H1 (cell line): Measurements from ENCODE around the gene ZCCHC10. TPM values are rescaled to one million over a fixed set of nuclear protein-coding genes. Genes with fewer than 3 reads are reported as not detected.

Experiments used
- CTCF ChIA-PET: fragments of 300-600 bp; sonication (Branson Sonifier 250); formaldehyde crosslinking; loops from one replicate; lab custom pipeline; 2021; ENCODE audit not compliant: partially characterized antibody; lab: Charles Lee
- POLR2A ChIA-PET: fragments of 300-600 bp; sonication (Branson Sonifier 250); formaldehyde crosslinking; loops from one replicate; lab custom pipeline; 2021; ENCODE audit warnings: inconsistent platforms; ENCODE audit not compliant: partially characterized antibody; lab: Charles Lee
- DNase-seq, 2 experiments: peaks; one replicate each; pipeline versions ENCODE4 v3.0.0 to v3.0.0-alpha.2; 2010 to 2022; ENCODE audit warnings: low spot score in 2 of 2, low read depth in 1 of 2, mixed read lengths in 1 of 2
- FAIRE-seq: peaks from 2 replicates; lab custom pipeline; 2011; peaks lifted over from hg19 to GRCh38; lab: Jason Lieb, UNC
- H2AFZ ChIP-seq: 2 replicates; pipeline ENCODE4 v1.8.1; 2012; ENCODE audit warnings: low read length, inconsistent platforms
- H2AK5ac ChIP-seq: 2 replicates; pipeline ENCODE4 v1.6.1; 2013; ENCODE audit warnings: low read depth, low read length
- H2BK120ac ChIP-seq: replicated peaks from 2 replicates; pipeline ENCODE3; 2013; ENCODE audit warnings: low read depth, low read length, inconsistent platforms
- H2BK12ac ChIP-seq: 2 replicates; pipeline ENCODE4 v1.6.1; 2013; ENCODE audit warnings: low read depth, low read length
- H2BK15ac ChIP-seq: 2 replicates; pipeline ENCODE4 v1.6.1; 2013; ENCODE audit warnings: low read length
- H2BK20ac ChIP-seq: 2 replicates; pipeline ENCODE4 v1.6.1; 2013; ENCODE audit warnings: low read length
- H2BK5ac ChIP-seq: 2 replicates; pipeline ENCODE4 v1.6.1; 2013; ENCODE audit warnings: low read depth, low read length
- H3K14ac ChIP-seq: 2 replicates; pipeline ENCODE4 v1.6.1; 2013; ENCODE audit warnings: inconsistent platforms; ENCODE audit not compliant: insufficient read length
- H3K18ac ChIP-seq: 2 replicates; pipeline ENCODE4 v1.6.1; 2013; ENCODE audit warnings: low read length; ENCODE audit errors: extremely low read depth
- H3K23ac ChIP-seq: 2 replicates; pipeline ENCODE4 v1.6.1; 2013; ENCODE audit warnings: inconsistent platforms; ENCODE audit not compliant: insufficient read length
- H3K23me2 ChIP-seq: 2 replicates; pipeline ENCODE4 v1.6.1; 2013; ENCODE audit warnings: low read depth, low read length
- H3K27ac ChIP-seq: 2 replicates; pipeline ENCODE4 v1.6.1; 2011; ENCODE audit warnings: low read depth, low read length, inconsistent platforms
- H3K27me3 ChIP-seq, 4 experiments: replicated peaks in 1 of 4; 1 replicate in 1 of 4; 2 replicates in 3 of 4; pipeline versions ENCODE4 v1.6.1 to v1.8.1; 2011 to 2013; ENCODE audit warnings: low read length in 3 of 4, mild to moderate bottlenecking in 3 of 4, inconsistent platforms in 2 of 4, mixed read lengths in 2 of 4, moderate library complexity in 1 of 4; ENCODE audit not compliant: control insufficient read depth in 3 of 4, insufficient read depth in 3 of 4; ENCODE audit errors: extremely low read depth in 1 of 4
- H3K36me3 ChIP-seq, 4 experiments: 2 replicates each; pipeline versions ENCODE4 v1.6.1 to v1.8.1; 2011 to 2013; ENCODE audit warnings: mild to moderate bottlenecking in 4 of 4, low read length in 3 of 4, moderate library complexity in 2 of 4, control low read depth in 1 of 4, inconsistent platforms in 1 of 4; ENCODE audit not compliant: insufficient read depth in 4 of 4, control insufficient read depth in 2 of 4
- H3K4ac ChIP-seq: replicated peaks from 2 replicates; pipeline ENCODE3; 2013; ENCODE audit warnings: low read length, low read depth, mixed read lengths, inconsistent platforms; ENCODE audit not compliant: insufficient read length
- H3K4me1 ChIP-seq, 4 experiments: replicated peaks in 1 of 4; 1 replicate in 1 of 4; 2 replicates in 3 of 4; pipeline versions ENCODE4 v1.6.1 to v1.8.1; 2011 to 2013; ENCODE audit warnings: low read length in 3 of 4, inconsistent platforms in 2 of 4, mixed read lengths in 1 of 4; ENCODE audit not compliant: insufficient read depth in 4 of 4, control insufficient read depth in 3 of 4
- H3K4me2 ChIP-seq, 2 experiments: 2 replicates each; pipeline versions ENCODE4 v1.6.1 to v1.8.1; 2011 to 2013; ENCODE audit warnings: low read depth in 2 of 2, low read length in 2 of 2, control low read depth in 1 of 2, inconsistent platforms in 1 of 2, mild to moderate bottlenecking in 1 of 2; ENCODE audit not compliant: insufficient read depth in 1 of 2
- H3K4me3 ChIP-seq, 4 experiments: fragments of 200-600, 300-600 bp in 1 of 4; sonication (generic), shearing (Covaris generic), sonication (Bioruptor Twin) in 1 of 4; 2 replicates each; pipeline versions ENCODE4 v1.5.1 to v1.8.1; 2011 to 2016; ENCODE audit warnings: low read length in 4 of 4, low read depth in 3 of 4, control low read depth in 2 of 4, inconsistent platforms in 2 of 4, mild to moderate bottlenecking in 2 of 4, mixed read lengths in 1 of 4, moderate library complexity in 1 of 4; ENCODE audit not compliant: insufficient read depth in 2 of 4; ENCODE audit errors: extremely low read depth in 1 of 4
- H3K56ac ChIP-seq: replicated peaks from 2 replicates; pipeline ENCODE3; 2013; ENCODE audit warnings: low read depth, mild to moderate bottlenecking, mixed read lengths, low read length, inconsistent platforms; ENCODE audit not compliant: insufficient read length
- H3K79me1 ChIP-seq: 2 replicates; pipeline ENCODE4 v1.6.1; 2013; ENCODE audit warnings: low read depth, low read length, control low read depth
- H3K79me2 ChIP-seq, 2 experiments: 2 replicates each; pipeline versions ENCODE4 v1.6.1 to v1.8.1; 2012 to 2013; ENCODE audit warnings: low read length in 2 of 2, mild to moderate bottlenecking in 2 of 2, inconsistent platforms in 1 of 2; ENCODE audit not compliant: insufficient read depth in 2 of 2, control insufficient read depth in 1 of 2
- H3K9ac ChIP-seq, 4 experiments: replicated peaks in 1 of 4; 1 replicate in 1 of 4; 2 replicates in 3 of 4; pipeline versions ENCODE4 v1.6.1 to v1.8.1; 2011 to 2013; ENCODE audit warnings: low read depth in 3 of 4, low read length in 3 of 4, control low read depth in 2 of 4, mild to moderate bottlenecking in 2 of 4, moderate library complexity in 2 of 4, inconsistent platforms in 1 of 4; ENCODE audit errors: extremely low read depth in 1 of 4
- H3K9me3 ChIP-seq, 2 experiments: 2 replicates each; pipeline versions ENCODE4 v1.6.1 to v1.8.1; 2012 to 2013; ENCODE audit warnings: mild to moderate bottlenecking in 2 of 2, moderate library complexity in 2 of 2, control low read depth in 1 of 2, inconsistent platforms in 1 of 2, low read depth in 1 of 2, low read length in 1 of 2, mixed read lengths in 1 of 2; ENCODE audit not compliant: insufficient read depth in 2 of 2
- H4K20me1 ChIP-seq, 2 experiments: replicated peaks in 1 of 2; 2 replicates each; pipeline versions ENCODE3 to v1.8.1; 2011 to 2013; ENCODE audit warnings: inconsistent platforms in 2 of 2, low read length in 2 of 2, mild to moderate bottlenecking in 1 of 2; ENCODE audit not compliant: insufficient read depth in 2 of 2, control insufficient read depth in 1 of 2
- H4K5ac ChIP-seq: 2 replicates; pipeline ENCODE4 v1.6.1; 2013; ENCODE audit warnings: low read length, low read depth, mixed read lengths, inconsistent platforms; ENCODE audit not compliant: insufficient read length
- H4K8ac ChIP-seq: 2 replicates; pipeline ENCODE4 v1.8.0; 2013; ENCODE audit warnings: mild to moderate bottlenecking, moderate library complexity, low read length, inconsistent platforms; ENCODE audit not compliant: insufficient read depth; ENCODE audit errors: extremely low read depth
- H4K91ac ChIP-seq: replicated peaks from 2 replicates; pipeline ENCODE3; 2013; ENCODE audit warnings: low read length, mixed read lengths, inconsistent platforms; ENCODE audit not compliant: insufficient read length
- HDAC6 ChIP-seq: IDR thresholded peaks from one replicate; pipeline ENCODE4 v1.7.1; 2012; ENCODE audit warnings: low read depth, mild to moderate bottlenecking, inconsistent platforms, low read length, moderate library complexity
- POU5F1 ChIP-seq: IDR thresholded peaks from 2 replicates; pipeline ENCODE4 v1.6.1; 2011; ENCODE audit warnings: low read depth, mild to moderate bottlenecking, low read length, moderate library complexity
- SIX5 ChIP-seq: IDR thresholded peaks from 2 replicates; pipeline ENCODE4 v1.6.1; 2011; ENCODE audit warnings: mild to moderate bottlenecking, low read depth, low read length
- YY1 ChIP-seq: IDR thresholded peaks from 2 replicates; pipeline ENCODE4 v1.6.1; 2011; ENCODE audit warnings: low read depth, mild to moderate bottlenecking, low read length
- WGBS, 2 experiments: shearing (Covaris generic) in 1 of 2; methylation state at CpG; one replicate each; pipeline versions ENCODE4 v1.1.6 to v1.1.7; 2013 to 2015; ENCODE audit warnings: low lambda C conversion rate in 2 of 2, mixed read lengths in 2 of 2, inconsistent platforms in 1 of 2, low coverage in 1 of 2, missing lambda C conversion rate in 1 of 2; ENCODE audit not compliant: insufficient replicate concordance in 2 of 2, insufficient coverage in 1 of 2, insufficient read length in 1 of 2; ENCODE audit errors: extremely low coverage in 1 of 2, missing lambda C conversion rate in 1 of 2; 5-methylcytosine and 5-hydroxymethylcytosine counted together
- polyA plus RNA-seq, 7 experiments: library from polyadenylated mRNA; depleted of rRNA in 3 of 7; stranded (reverse) in 5 of 7; unstranded in 2 of 7; fragments of >200 nt in 5 of 7; fragments of 200-250 nt in 2 of 7; gene quantifications; 1 replicate in 5 of 7; 2 replicates in 1 of 7; 4 replicates in 1 of 7; pipeline versions ENCODE4 v1.2.1 to v1.2.3, GENCODE V29; 2011 to 2013; ENCODE audit warnings: missing spikeins in 2 of 7, mixed read lengths in 2 of 7
- total RNA-seq: library from RNA; stranded (reverse); fragmentation: NEBNext Ultra II Directional; extraction: Animal tissue kit (Norgen Biotek cat#: 25700); gene quantifications from 2 replicates; pipeline ENCODE4 v1.2.1, GENCODE V29; 2021

ZCCHC10 gene
- total and polyA plus RNA-seq, 2 of the 8 experiments (the other 6 are each of a cell fraction or from before 2014, with no cell fraction given): 22.4 to 32.9 TPM

DNA sequence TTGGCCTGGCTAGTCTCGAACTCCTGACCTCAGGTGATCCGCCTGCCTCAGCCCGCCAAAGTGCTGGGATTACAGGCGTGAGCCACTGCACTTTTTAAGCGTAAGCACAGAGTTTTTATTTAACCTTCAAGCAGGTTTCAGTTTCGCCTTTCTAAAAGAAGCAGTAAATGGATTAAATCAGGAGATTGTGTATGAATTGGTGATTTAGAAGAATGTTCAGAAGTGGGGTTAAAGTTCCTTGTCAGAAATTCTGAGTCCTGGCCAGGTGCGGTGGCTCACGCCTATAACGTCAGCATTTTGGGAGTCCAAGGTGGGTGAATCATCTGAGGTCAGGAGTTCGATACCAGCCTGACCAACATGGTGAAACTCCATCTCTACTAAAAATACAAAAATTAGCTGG is 37.6 kb upstream of the ZCCHC10 start:
- no peak overlapping the region for H4K5ac ChIP-seq
- no peak overlapping the region for H2AFZ ChIP-seq
- H3K36me3 ChIP-seq: peaks cover 10 to 34% (median 18%) of the 10 kb centered on the region in 4 experiments
- peaks cover 12 to 14% of the 10 kb centered on the region in 2 experiments for H4K20me1 ChIP-seq
- H3K27me3 ChIP-seq: no peaks in the 10 kb centered on the region
- FAIRE-seq (no peak), DNase-seq (no peak)
- no peak overlapping the region for H3K27ac ChIP-seq
- no peak overlapping the region for H3K23ac ChIP-seq
- no peak overlapping the region for H3K4ac ChIP-seq
- WGBS, 2 experiments: 82% methylated on average over 10 of the region's 10 CpGs; no CpG with 5 or more reads in 1 of the 2 experiments
- no peak overlapping the region for H3K18ac ChIP-seq
- TF ChIP-seq HDAC6: no peak
- TF ChIP-seq SIX5: no peak
- TF ChIP-seq YY1: no peak
- no peak for TF ChIP-seq POU5F1
- H3K4me3 ChIP-seq: no peak overlapping the region
- no peak overlapping the region for H3K9ac ChIP-seq
- ChIA-PET POLR2A (interaction anchor here (4.0 kb wide), 1 partner anchor 12 kb away, joined by 25 read pairs; the partner anchor contains the start of gene HSPA4), CTCF (no interaction called here)
- H4K91ac ChIP-seq: no peak overlapping the region
- peaks cover 31 to 99% of the 10 kb centered on the region in 2 experiments for H3K79me2 ChIP-seq
- no peak overlapping the region for H2BK12ac ChIP-seq
- no peak overlapping the region for H2AK5ac ChIP-seq
- peaks cover 0 to 3% (median under 1%) of the 10 kb centered on the region in 4 experiments; a peak in 1 of 7 replicates for H3K4me1 ChIP-seq
- H2BK120ac ChIP-seq: no peak overlapping the region
- no peak overlapping the region for H3K4me2 ChIP-seq
- H3K23me2 ChIP-seq: no peaks in the 10 kb centered on the region
- H3K9me3 ChIP-seq: no peaks in the 10 kb centered on the region
- no peak overlapping the region for H2BK5ac ChIP-seq
- H3K56ac ChIP-seq: no peak overlapping the region
- H3K79me1 ChIP-seq: peaks cover 5% of the 10 kb centered on the region; the same call in 1 of the 2 replicates
- no peak overlapping the region for H2BK15ac ChIP-seq
- H3K14ac ChIP-seq: no peak overlapping the region
- no peak overlapping the region for H4K8ac ChIP-seq
- no peak overlapping the region for H2BK20ac ChIP-seq
